ENCODE data around the gene TAF11. TPM values are rescaled to one million over a fixed set of nuclear protein-coding genes. Genes with fewer than 3 reads are reported as not detected.

Gene TAF11
- total RNA-seq: 22.4 and 23.6 TPM in 2 replicates

GRCh38 chr6:34887753-34888513 is at the start of gene TAF11:
TAF11 (minus strand) TSS chr6:34888042; CDS start chr6:34887957, 85 bp downstream.

GRCh38 chr6:34888874-34889555 is 1.2 kb upstream of the TAF11 start, which contains the start of gene ANKS1A:
ANKS1A (plus strand) TSS chr6:34889255; CDS start chr6:34889403, 148 bp downstream.

Other genes starting within 250 kb of the TAF11 start
- gene ILRUN, start 191.3 kb downstream of the TAF11 start, total RNA-seq: 38.5 and 49.7 TPM in 2 replicates
- 59.7 and 85.3 TPM in 2 replicates for gene SNRPC, start 130.5 kb downstream of the TAF11 start, total RNA-seq
- 2.0 and 2.8 TPM in 2 replicates for gene BLTP3A, start 96.0 kb downstream of the TAF11 start, total RNA-seq
- gene ANKS1A, start 1.2 kb upstream of the TAF11 start, total RNA-seq: 12.2 and 14.0 TPM in 2 replicates

Data from placental epithelial cell (primary cell).